Kidney (tissue), 14 donors: ENCODE results near the gene ALCAM. TPM values are rescaled to one million over a fixed set of nuclear protein-coding genes. Genes with fewer than 3 reads are reported as not detected.

Source experiments
- DNase-seq, 5 donors: peaks; one replicate each; pipeline ENCODE4 v3.0.0-alpha.2; 2013 to 2020
- FAIRE-seq: peaks from 2 replicates; lab custom pipeline; 2012; peaks lifted over from hg19 to GRCh38; lab: Jason Lieb, UNC
- H3K27ac ChIP-seq, 2 donors: one replicate each; pipeline ENCODE4 v1.7.0; 2013; ENCODE audit warnings: low read depth in 2 of 2, low read length in 2 of 2, inconsistent platforms in 1 of 2
- H3K27me3 ChIP-seq: one replicate; pipeline ENCODE4 v1.7.1; 2013; ENCODE audit warnings: low read length, inconsistent platforms; ENCODE audit not compliant: control insufficient read depth, insufficient read depth
- H3K36me3 ChIP-seq, 3 donors: one replicate each; pipeline versions ENCODE4 v1.7.0 to v1.7.1; 2013; ENCODE audit warnings: low read length in 3 of 3, control low read depth in 1 of 3, inconsistent platforms in 1 of 3; ENCODE audit not compliant: insufficient read depth in 3 of 3, control insufficient read depth in 2 of 3
- H3K4me1 ChIP-seq, 3 donors: one replicate each; pipeline versions ENCODE4 v1.7.0 to v1.7.1; 2013; ENCODE audit warnings: low read length in 3 of 3, inconsistent platforms in 1 of 3, low read depth in 1 of 3; ENCODE audit not compliant: control insufficient read depth in 2 of 3, insufficient read depth in 2 of 3
- H3K4me3 ChIP-seq, 3 donors: one replicate each; pipeline versions ENCODE4 v1.7.0 to v1.8.1; 2013; ENCODE audit warnings: low read length in 3 of 3, control low read depth in 1 of 3, inconsistent platforms in 1 of 3
- H3K9ac ChIP-seq, 3 donors: one replicate each; pipeline versions ENCODE4 v1.7.0 to v1.7.1; 2013; ENCODE audit warnings: low read length in 3 of 3, control low read depth in 1 of 3, inconsistent platforms in 1 of 3
- H3K9me3 ChIP-seq, 3 donors: one replicate each; pipeline versions ENCODE4 v1.7.0 to v1.7.1; 2013; ENCODE audit warnings: low read length in 3 of 3, control low read depth in 1 of 3, inconsistent platforms in 1 of 3; ENCODE audit not compliant: control insufficient read depth in 2 of 3, insufficient read depth in 1 of 3
- intact Hi-C: fragments of 100-400 bp; cut with DNase I; formaldehyde crosslinking; loops from one replicate; pipeline ENCODE4 v1.11.1; 2022
- polyA plus RNA-seq: library from polyadenylated mRNA; stranded (reverse); fragments of 350-450 nt; fragmentation: Illumina TruSeq; extraction: RNeasy Lipid Tissue Mini Kit (QIAGEN cat#74804); gene quantifications from one replicate; pipeline ENCODE4 v1.2.3, GENCODE V29; 2014; ENCODE audit warnings: low read depth, low replicate concordance; ENCODE audit not compliant: insufficient read depth
- total RNA-seq: library from RNA; stranded (reverse); fragmentation: NEBNext Ultra II Directional; extraction: Animal tissue kit (Norgen Biotek cat#: 25700); gene quantifications from one replicate; pipeline ENCODE4 v1.2.1, GENCODE V29; 2021
- TF ChIP-seq, protein P1 (sequence below): IDR thresholded peaks from 3 replicates; pipeline ENCODE4 v1.5.1; 2012; ENCODE audit warnings: mild to moderate bottlenecking, moderate library complexity, borderline replicate concordance; ENCODE audit not compliant: insufficient read depth; ENCODE audit errors: extremely low read depth
- donor health status: control.
- donor health status: control.
- donor health status: control.
- donor health status: control.
- donor health status: control.
- donor health status: DM: yes; HTN: yes; CAD: no.
- donor health status: Normal renal cell carcinoma (clear cell type).

ALCAM gene
- total and polyA plus RNA-seq, 2 donors from 2014 or later, result 15.1 to 36.4 TPM

DNA sequence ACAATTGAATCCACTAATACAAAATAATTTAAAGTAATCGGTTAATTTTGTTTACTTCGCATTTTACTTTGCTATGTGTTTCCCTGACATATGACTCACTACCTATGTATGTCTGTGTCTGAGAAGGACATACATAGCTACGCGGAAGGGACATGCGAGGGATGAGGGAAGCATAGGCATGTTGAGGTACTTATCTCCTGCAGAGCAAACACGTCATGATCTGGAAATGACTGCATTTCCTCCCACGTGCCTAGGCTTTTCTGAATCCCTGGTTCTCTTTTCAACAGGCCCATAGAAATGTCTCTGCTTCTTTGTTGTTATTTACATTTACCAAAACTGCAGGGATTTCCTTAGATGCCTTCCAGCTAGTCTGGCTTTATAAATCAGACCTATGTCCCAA lies 27.5 kb downstream of the ALCAM start:
- FAIRE-seq (no peak), DNase-seq (no peak)
- TF ChIP-seq, protein P1, sequence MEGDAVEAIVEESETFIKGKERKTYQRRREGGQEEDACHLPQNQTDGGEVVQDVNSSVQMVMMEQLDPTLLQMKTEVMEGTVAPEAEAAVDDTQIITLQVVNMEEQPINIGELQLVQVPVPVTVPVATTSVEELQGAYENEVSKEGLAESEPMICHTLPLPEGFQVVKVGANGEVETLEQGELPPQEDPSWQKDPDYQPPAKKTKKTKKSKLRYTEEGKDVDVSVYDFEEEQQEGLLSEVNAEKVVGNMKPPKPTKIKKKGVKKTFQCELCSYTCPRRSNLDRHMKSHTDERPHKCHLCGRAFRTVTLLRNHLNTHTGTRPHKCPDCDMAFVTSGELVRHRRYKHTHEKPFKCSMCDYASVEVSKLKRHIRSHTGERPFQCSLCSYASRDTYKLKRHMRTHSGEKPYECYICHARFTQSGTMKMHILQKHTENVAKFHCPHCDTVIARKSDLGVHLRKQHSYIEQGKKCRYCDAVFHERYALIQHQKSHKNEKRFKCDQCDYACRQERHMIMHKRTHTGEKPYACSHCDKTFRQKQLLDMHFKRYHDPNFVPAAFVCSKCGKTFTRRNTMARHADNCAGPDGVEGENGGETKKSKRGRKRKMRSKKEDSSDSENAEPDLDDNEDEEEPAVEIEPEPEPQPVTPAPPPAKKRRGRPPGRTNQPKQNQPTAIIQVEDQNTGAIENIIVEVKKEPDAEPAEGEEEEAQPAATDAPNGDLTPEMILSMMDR, result no peak
- H3K9ac ChIP-seq, result no peak overlapping the region
- no peaks in the 10 kb centered on the region for H3K27me3 ChIP-seq
- no peaks in the 10 kb centered on the region for H3K4me1 ChIP-seq
- no peak overlapping the region for H3K4me3 ChIP-seq
- H3K9me3 ChIP-seq, result peaks cover 0 to 8% (median 1%) of the 10 kb centered on the region in 3 donors
- no peaks in the 10 kb centered on the region for H3K36me3 ChIP-seq
- intact Hi-C loops, result no loop called here
- H3K27ac ChIP-seq, result no peak overlapping the region

DNA sequence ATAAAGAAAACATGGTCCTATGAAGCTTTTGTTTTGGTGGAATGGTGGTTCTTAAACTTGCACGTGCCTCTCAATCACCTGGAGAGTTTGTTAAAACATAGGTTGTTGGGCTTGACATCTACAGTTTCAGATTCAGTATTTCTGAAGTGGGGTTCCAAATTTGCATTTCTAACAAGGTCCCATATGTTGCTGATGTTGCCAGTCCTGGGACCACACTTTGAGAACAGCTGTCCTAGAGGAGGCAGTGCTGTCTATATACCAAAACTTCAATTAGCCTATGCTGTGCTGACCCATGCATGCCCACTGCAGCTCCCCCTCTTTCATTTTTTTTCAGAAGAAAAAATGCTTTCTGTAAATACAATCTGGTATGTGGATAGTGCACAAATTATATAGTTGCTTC lies 31.3 kb downstream of the ALCAM start:
- intact Hi-C loops, result no loop called here
- DNase-seq, result no peak
- Histone ChIP-seq H3K4me1 (no peaks in the 10 kb centered on the region), H3K9ac (no peak overlapping the region), H3K4me3 (no peak overlapping the region), H3K9me3 (no peaks in the 10 kb centered on the region), H3K27me3 (no peaks in the 10 kb centered on the region), H3K27ac (no peak overlapping the region), H3K36me3 (no peaks in the 10 kb centered on the region)
- TF ChIP-seq, protein P1, result no peak
- no peak for FAIRE-seq

DNA sequence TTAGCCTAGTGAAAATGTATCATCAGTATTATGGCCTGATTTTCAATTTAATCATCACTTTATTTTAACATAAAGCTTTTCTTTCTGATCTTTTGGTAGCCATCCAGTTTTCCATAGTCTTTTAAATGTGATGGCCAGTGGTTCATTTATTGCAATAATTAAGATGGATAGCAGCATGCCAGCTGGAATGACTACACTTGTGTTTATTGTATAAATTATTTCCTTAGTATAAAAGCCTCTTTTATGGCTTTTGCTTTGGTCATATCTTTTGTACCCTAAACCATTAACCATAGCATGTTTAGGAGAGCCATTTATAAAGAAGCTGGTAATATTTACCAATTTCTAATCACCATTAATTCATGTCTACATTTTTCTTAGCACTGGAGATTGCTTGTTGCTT lies 31.7 kb downstream of the ALCAM start:
- intact Hi-C loops, result no loop called here
- Histone ChIP-seq H3K4me3 (no peak overlapping the region), H3K36me3 (no peaks in the 10 kb centered on the region), H3K9ac (no peak overlapping the region), H3K27me3 (no peaks in the 10 kb centered on the region), H3K27ac (no peak overlapping the region), H3K4me1 (no peaks in the 10 kb centered on the region), H3K9me3 (no peaks in the 10 kb centered on the region)
- DNase-seq (no peak), FAIRE-seq (no peak)
- TF ChIP-seq, protein P1, result no peak

DNA sequence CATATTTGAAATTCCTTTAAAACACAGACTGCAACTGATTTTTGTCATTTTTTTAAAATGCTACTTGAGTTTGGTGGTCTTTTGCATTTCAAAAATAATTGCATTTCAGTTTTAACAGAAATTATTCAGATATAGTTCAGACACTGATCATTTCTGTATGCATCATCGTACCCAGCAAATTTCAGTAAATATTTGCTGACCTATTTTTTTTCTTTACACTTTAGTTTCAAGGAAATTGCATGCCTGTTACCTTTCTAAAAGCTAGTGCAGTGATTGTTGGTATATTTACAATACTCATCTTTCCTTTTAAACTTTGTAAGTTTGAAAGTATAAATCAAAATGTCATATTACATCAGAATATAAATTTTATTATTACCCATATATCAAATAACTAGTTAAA lies 32.4 kb downstream of the ALCAM start:
- H3K27ac ChIP-seq, result no peak overlapping the region
- FAIRE-seq (no peak), DNase-seq (no peak)
- H3K36me3 ChIP-seq, result no peaks in the 10 kb centered on the region
- TF ChIP-seq, protein P1, result no peak
- H3K27me3 ChIP-seq, result no peaks in the 10 kb centered on the region
- no peak overlapping the region for H3K4me3 ChIP-seq
- no peak overlapping the region for H3K9ac ChIP-seq
- no peaks in the 10 kb centered on the region for H3K4me1 ChIP-seq
- no peaks in the 10 kb centered on the region for H3K9me3 ChIP-seq
- intact Hi-C loops, result no loop called here
